WTC11 (cell line): Measurements from ENCODE around the gene COLEC12. TPM values are rescaled to one million over a fixed set of nuclear protein-coding genes. Genes with fewer than 3 reads are reported as not detected.

Source experiments
- ATAC-seq: fragments of 200-7000 bp; cut with Tn5 transposase; 2 replicates; pipeline ENCODE4 v1.10.0; 2021; ENCODE audit warnings: mild to moderate bottlenecking, moderate library complexity
- CTCF ChIA-PET: fragments of 300-600 bp; sonication (Branson Sonifier 250); formaldehyde crosslinking; loops from one replicate; lab custom pipeline; 2021; ENCODE audit warnings: antibody characterized with exemption; lab: Charles Lee
- POLR2A ChIA-PET: fragments of 350-600 bp; sonication (Branson Sonifier 250); formaldehyde crosslinking; loops from one replicate; lab custom pipeline; 2021; ENCODE audit warnings: antibody characterized with exemption; lab: Charles Lee
- DNase-seq: peaks from one replicate; pipeline ENCODE4 v3.0.0; 2021; ENCODE audit warnings: low spot score
- H3K27ac Mint-ChIP-seq: 2 replicates; pipeline ENCODE4 v1.8.0; 2021; ENCODE audit warnings: mixed read lengths
- H3K27me3 Mint-ChIP-seq: 2 replicates; pipeline ENCODE4 v1.8.0; 2021; ENCODE audit warnings: low read depth, mild to moderate bottlenecking, moderate library complexity, mixed read lengths
- H3K36me3 Mint-ChIP-seq: 2 replicates; pipeline ENCODE4 v1.8.0; 2021; ENCODE audit warnings: mixed read lengths
- H3K4me1 Mint-ChIP-seq: 2 replicates; pipeline ENCODE4 v1.8.0; 2022; ENCODE audit warnings: mixed read lengths
- H3K4me3 Mint-ChIP-seq: 2 replicates; pipeline ENCODE4 v1.8.0; 2021; ENCODE audit warnings: mild to moderate bottlenecking, moderate library complexity, mixed read lengths
- H3K9me3 Mint-ChIP-seq: 2 replicates; pipeline ENCODE4 v1.8.0; 2021; ENCODE audit warnings: mixed read lengths
- ATF1 ChIP-seq: sonication (generic); formaldehyde crosslinking; IDR thresholded peaks from 2 replicates; pipeline ENCODE4 v1.8.1; 2023; ENCODE audit warnings: mild to moderate bottlenecking, moderate library complexity, missing genetic modification reagents
- ATF3 ChIP-seq: sonication (generic); formaldehyde crosslinking; conservative IDR thresholded peaks from 2 replicates; pipeline ENCODE4 v1.8.1; 2022; ENCODE audit warnings: mild to moderate bottlenecking, missing genetic modification reagents
- CBFB ChIP-seq: sonication (generic); formaldehyde crosslinking; IDR thresholded peaks from 2 replicates; pipeline ENCODE4 v1.8.1; 2022; ENCODE audit warnings: mild to moderate bottlenecking, low read depth, missing genetic modification reagents
- CREB1 ChIP-seq: sonication (generic); formaldehyde crosslinking; IDR thresholded peaks from 2 replicates; pipeline ENCODE4 v1.8.0; 2023; ENCODE audit warnings: mild to moderate bottlenecking, missing genetic modification reagents
- CREM ChIP-seq: sonication (generic); formaldehyde crosslinking; IDR thresholded peaks from 2 replicates; pipeline ENCODE4 v1.8.1; 2022; ENCODE audit warnings: mild to moderate bottlenecking, missing genetic modification reagents, moderate library complexity
- CTCF ChIP-seq: fragments of 200-600 bp; IDR thresholded peaks from 2 replicates; pipeline ENCODE4 v1.8.0; 2022; ENCODE audit warnings: antibody characterized with exemption
- E2F5 ChIP-seq: sonication (generic); formaldehyde crosslinking; IDR thresholded peaks from 2 replicates; pipeline ENCODE4 v1.8.1; 2022; ENCODE audit warnings: mild to moderate bottlenecking, moderate library complexity, missing genetic modification reagents
- EMX1 ChIP-seq: fragments of 250-450 bp; sonication (Bioruptor Pico); IDR thresholded peaks from 2 replicates; pipeline ENCODE4 v1.8.0; 2021; ENCODE audit warnings: mild to moderate bottlenecking
- IRF2 ChIP-seq: sonication (generic); formaldehyde crosslinking; IDR thresholded peaks from 2 replicates; pipeline ENCODE4 v1.8.0; 2022; ENCODE audit warnings: low read depth, missing genetic modification reagents, borderline replicate concordance
- MLX ChIP-seq: sonication (generic); formaldehyde crosslinking; IDR thresholded peaks from 2 replicates; pipeline ENCODE4 v1.8.1; 2023; ENCODE audit warnings: mild to moderate bottlenecking, missing genetic modification reagents, moderate library complexity
- MYBL2 ChIP-seq: sonication (generic); formaldehyde crosslinking; IDR thresholded peaks from 2 replicates; pipeline ENCODE4 v1.8.1; 2023; ENCODE audit warnings: mild to moderate bottlenecking, moderate library complexity, missing genetic modification reagents
- NR3C1 ChIP-seq: sonication (generic); formaldehyde crosslinking; conservative IDR thresholded peaks from 2 replicates; pipeline ENCODE4 v1.8.1; 2023; ENCODE audit warnings: low read depth, mild to moderate bottlenecking, missing genetic modification reagents
- TEAD1 ChIP-seq: sonication (generic); formaldehyde crosslinking; IDR thresholded peaks from 2 replicates; pipeline ENCODE4 v1.8.0; 2022; ENCODE audit warnings: mild to moderate bottlenecking, missing genetic modification reagents
- TEAD4 ChIP-seq: sonication (generic); formaldehyde crosslinking; IDR thresholded peaks from 2 replicates; pipeline ENCODE4 v1.8.0; 2022; ENCODE audit warnings: mild to moderate bottlenecking, missing genetic modification reagents
- USF2 ChIP-seq: sonication (generic); formaldehyde crosslinking; IDR thresholded peaks from 2 replicates; pipeline ENCODE4 v1.8.1; 2023; ENCODE audit warnings: mild to moderate bottlenecking, missing genetic modification reagents, moderate library complexity
- ZNF396 ChIP-seq: fragments of 250-450 bp; sonication (Bioruptor Pico); IDR thresholded peaks from 2 replicates; pipeline ENCODE4 v1.8.0; 2021; ENCODE audit warnings: mild to moderate bottlenecking, moderate library complexity, borderline replicate concordance
- total RNA-seq: library from RNA; stranded (reverse); gene quantifications from 3 replicates; pipeline ENCODE4 v1.2.3, GENCODE V29; 2021
- TF ChIP-seq, protein P1 (sequence below): sonication (generic); formaldehyde crosslinking; IDR thresholded peaks from 2 replicates; pipeline ENCODE4 v1.8.0; 2022; ENCODE audit warnings: mild to moderate bottlenecking, missing genetic modification reagents
- TF ChIP-seq, protein P2 (sequence below): fragments of 250-450 bp; sonication (Bioruptor Pico); IDR thresholded peaks from 2 replicates; pipeline ENCODE4 v2.1.2; 2022; ENCODE audit warnings: mild to moderate bottlenecking, moderate library complexity

The COLEC12 gene
- total RNA-seq, 1 experiment from 2014 or later: 0.48 TPM

GRCh38 chr18:340044-340443 is 160.5 kb downstream of the COLEC12 start:
- Mint-ChIP-seq H3K4me1 (no peaks in the 10 kb centered on the region), H3K36me3 (no peaks in the 10 kb centered on the region), H3K9me3 (no peaks in the 10 kb centered on the region), H3K4me3 (no peak overlapping the region), H3K27me3 (no peaks in the 10 kb centered on the region), H3K27ac (no peak overlapping the region)
- ChIA-PET CTCF (interaction anchor here (0.6 kb wide), 1 partner anchor 285 kb away, joined by 3 read pairs; no protein-coding TSS in a partner anchor), POLR2A (no interaction called here)
- ATAC-seq (no peak), DNase-seq (no peak)
- TF ChIP-seq, protein P1, sequence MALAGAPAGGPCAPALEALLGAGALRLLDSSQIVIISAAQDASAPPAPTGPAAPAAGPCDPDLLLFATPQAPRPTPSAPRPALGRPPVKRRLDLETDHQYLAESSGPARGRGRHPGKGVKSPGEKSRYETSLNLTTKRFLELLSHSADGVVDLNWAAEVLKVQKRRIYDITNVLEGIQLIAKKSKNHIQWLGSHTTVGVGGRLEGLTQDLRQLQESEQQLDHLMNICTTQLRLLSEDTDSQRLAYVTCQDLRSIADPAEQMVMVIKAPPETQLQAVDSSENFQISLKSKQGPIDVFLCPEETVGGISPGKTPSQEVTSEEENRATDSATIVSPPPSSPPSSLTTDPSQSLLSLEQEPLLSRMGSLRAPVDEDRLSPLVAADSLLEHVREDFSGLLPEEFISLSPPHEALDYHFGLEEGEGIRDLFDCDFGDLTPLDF: no peak
- TF ChIP-seq CREB1 (CRISPR knock-in tag): no peak
- TF ChIP-seq ATF1 (CRISPR knock-in tag): no peak
- no peak for TF ChIP-seq ZNF396 (CRISPR knock-in tag)
- no peak for TF ChIP-seq E2F5 (CRISPR knock-in tag)
- TF ChIP-seq USF2: no peak

DNA sequence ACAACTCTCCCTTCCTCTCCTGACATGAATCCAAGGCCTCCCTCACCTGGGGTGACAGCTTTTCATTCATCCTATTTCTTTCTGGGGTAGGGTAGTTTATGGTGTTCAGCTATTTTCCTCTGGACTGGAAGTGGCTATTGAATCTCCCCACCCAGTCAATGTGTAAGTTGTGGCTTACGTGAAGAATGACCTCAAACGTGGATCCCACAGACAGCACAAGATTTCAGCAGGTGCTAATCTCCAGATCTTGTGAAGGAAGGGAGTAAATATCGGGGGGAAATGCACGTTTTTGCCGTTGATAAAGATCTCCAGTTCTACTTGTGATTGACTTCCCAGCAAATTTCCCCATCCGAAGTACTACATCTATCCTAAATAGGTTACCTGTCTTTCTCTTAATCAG is 161.3 kb downstream of the COLEC12 start:
- H3K4me3 Mint-ChIP-seq: no peak overlapping the region
- POLR2A ChIA-PET: no interaction called here
- TF ChIP-seq CBFB (CRISPR knock-in tag) (no peak), ZNF396 (CRISPR knock-in tag) (no peak)
- CTCF ChIA-PET: no interaction called here
- H3K27ac Mint-ChIP-seq: no peak overlapping the region
- H3K36me3 Mint-ChIP-seq: no peaks in the 10 kb centered on the region
- no peaks in the 10 kb centered on the region for H3K4me1 Mint-ChIP-seq
- ATAC-seq (no peak), DNase-seq (no peak)
- H3K27me3 Mint-ChIP-seq: no peaks in the 10 kb centered on the region
- no peaks in the 10 kb centered on the region for H3K9me3 Mint-ChIP-seq

- H3K27ac Mint-ChIP-seq: no peak overlapping the region
- CTCF ChIA-PET: no interaction called here
Measured at GRCh38 chr18:336713-337112, 163.8 kb downstream of the COLEC12 start.

More at GRCh38 chr18:336713-337112, 163.8 kb downstream of the COLEC12 start:
- TF ChIP-seq NR3C1 (no peak), TEAD1 (no peak), TEAD4 (CRISPR knock-in tag) (no peak), CREM (CRISPR knock-in tag) (no peak), ATF3 (CRISPR knock-in tag) (no peak), EMX1 (CRISPR knock-in tag) (no peak), CTCF (no peak), IRF2 (CRISPR knock-in tag) (no peak), MLX (no peak), MYBL2 (CRISPR knock-in tag) (no peak)
- TF ChIP-seq, protein P2, sequence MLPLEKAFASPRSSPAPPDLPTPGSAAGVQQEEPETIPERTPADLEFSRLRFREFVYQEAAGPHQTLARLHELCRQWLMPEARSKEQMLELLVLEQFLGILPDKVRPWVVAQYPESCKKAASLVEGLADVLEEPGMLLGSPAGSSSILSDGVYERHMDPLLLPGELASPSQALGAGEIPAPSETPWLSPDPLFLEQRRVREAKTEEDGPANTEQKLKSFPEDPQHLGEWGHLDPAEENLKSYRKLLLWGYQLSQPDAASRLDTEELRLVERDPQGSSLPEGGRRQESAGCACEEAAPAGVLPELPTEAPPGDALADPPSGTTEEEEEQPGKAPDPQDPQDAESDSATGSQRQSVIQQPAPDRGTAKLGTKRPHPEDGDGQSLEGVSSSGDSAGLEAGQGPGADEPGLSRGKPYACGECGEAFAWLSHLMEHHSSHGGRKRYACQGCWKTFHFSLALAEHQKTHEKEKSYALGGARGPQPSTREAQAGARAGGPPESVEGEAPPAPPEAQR (CRISPR knock-in tag): no peak
- Mint-ChIP-seq H3K36me3 (no peaks in the 10 kb centered on the region), H3K4me1 (no peaks in the 10 kb centered on the region; the same call in 1 of the 2 replicates), H3K4me3 (no peak overlapping the region), H3K9me3 (no peaks in the 10 kb centered on the region), H3K27me3 (no peaks in the 10 kb centered on the region)
- POLR2A ChIA-PET: no interaction called here
- no peak for DNase-seq
- ATAC-seq: no peak
